Ishikawa (cell line): ENCODE measurements around the gene NTSR1.

Experiments
- EGR1 ChIP-seq: IDR thresholded peaks from 2 replicates; pipeline ENCODE4 v1.6.1; 2012
- EP300 ChIP-seq: IDR thresholded peaks from 2 replicates; pipeline ENCODE4 v1.6.1; 2012; ENCODE audit warnings: borderline replicate concordance
- MAX ChIP-seq: IDR thresholded peaks from 2 replicates; pipeline ENCODE4 v1.6.1; 2012
- NFIC ChIP-seq: IDR thresholded peaks from 2 replicates; pipeline ENCODE4 v1.6.1; 2012
- RAD21 ChIP-seq: IDR thresholded peaks from 2 replicates; pipeline ENCODE4 v1.6.1; 2012; ENCODE audit warnings: low read depth
- REST ChIP-seq: IDR thresholded peaks from 2 replicates; pipeline ENCODE4 v1.6.1; 2012; ENCODE audit warnings: low read depth, mild to moderate bottlenecking
- TAF1 ChIP-seq: IDR thresholded peaks from 2 replicates; pipeline ENCODE4 v1.6.1; 2012; ENCODE audit warnings: low read depth, mild to moderate bottlenecking
- TCF12 ChIP-seq: IDR thresholded peaks from 2 replicates; pipeline ENCODE4 v1.6.1; 2012; ENCODE audit warnings: low read depth
- TEAD4 ChIP-seq: IDR thresholded peaks from 2 replicates; pipeline ENCODE4 v1.6.1; 2012
- USF1 ChIP-seq: IDR thresholded peaks from 2 replicates; pipeline ENCODE4 v1.6.1; 2012

- no peak for TF ChIP-seq RAD21
- no peak for TF ChIP-seq EP300
- peak; percentile 21; the same call in 1 of the 2 replicates for TF ChIP-seq MAX
- no peak for TF ChIP-seq REST
- TF ChIP-seq USF1, result no peak
- peak; percentile 91 for TF ChIP-seq NFIC
- no peak for TF ChIP-seq TAF1
- TF ChIP-seq TCF12, result no peak
- peak; percentile 30; the same call in 1 of the 2 replicates for TF ChIP-seq EGR1
- TF ChIP-seq TEAD4, result no peak
These were observed 58.1 kb downstream of the NTSR1 start for GRCh38 chr20:62766716-62767115.
